Activated T-cell treated with anti-CD3 and anti-CD28 coated beads, Interleukin-2, amount 50 U/mL, for 72 hours (primary cell): Measurements from ENCODE around the gene IFNE. TPM values are rescaled to one million over a fixed set of nuclear protein-coding genes. Genes with fewer than 3 reads are reported as not detected.

Experiments
- ATAC-seq, 2 donors: fragments of 150-1000 bp; cut with Tn5 transposase; replicated peaks in 1 of 2; 2 replicates each; pipeline ENCODE4 v1.10.0; 2021; ENCODE audit warnings: moderate library complexity in 2 of 2, mild to moderate bottlenecking in 1 of 2
- DNase-seq, 2 donors: peaks; one replicate each; pipeline ENCODE4 v3.0.0; 2021 to 2022; ENCODE audit warnings: mixed read lengths in 1 of 2
- H3K27ac Mint-ChIP-seq: one replicate; pipeline ENCODE4 v1.8.0; 2022; ENCODE audit warnings: mild to moderate bottlenecking, moderate library complexity, mixed read lengths
- H3K27me3 Mint-ChIP-seq: one replicate; pipeline ENCODE4 v1.8.0; 2022; ENCODE audit warnings: low read depth, mixed read lengths
- H3K36me3 Mint-ChIP-seq, 2 donors: one replicate each; pipeline ENCODE4 v1.8.0; 2022; ENCODE audit warnings: mixed read lengths in 2 of 2, mild to moderate bottlenecking in 1 of 2; ENCODE audit not compliant: insufficient read depth in 2 of 2
- H3K4me1 Mint-ChIP-seq: one replicate; pipeline ENCODE4 v1.8.0; 2022; ENCODE audit warnings: low read depth, mixed read lengths
- H3K4me3 Mint-ChIP-seq, 2 donors: one replicate each; pipeline ENCODE4 v1.8.0; 2022; ENCODE audit warnings: mild to moderate bottlenecking in 2 of 2, mixed read lengths in 2 of 2, moderate library complexity in 2 of 2
- H3K9me3 Mint-ChIP-seq, 2 donors: one replicate each; pipeline ENCODE4 v1.8.0; 2022; ENCODE audit warnings: mixed read lengths in 2 of 2
- total RNA-seq, 2 donors: library from RNA; stranded (reverse); gene quantifications; one replicate each; pipeline ENCODE4 v1.2.3, GENCODE V29; 2022

Gene IFNE
- not detected for total RNA-seq

GRCh38 chr9:21482213-21482612 lies at the start of gene IFNE:
Gene IFNE, minus strand, starts transcription at chr9:21482313. Its CDS starts 619 bp downstream, at chr9:21481694.
- DNase-seq (no peak), ATAC-seq (no peak)
- peaks cover 0 to 4% of the 10 kb centered on the region in 2 donors for H3K36me3 Mint-ChIP-seq
- peaks cover 6% of the 10 kb centered on the region for H3K4me1 Mint-ChIP-seq
- H3K27me3 Mint-ChIP-seq, result no peaks in the 10 kb centered on the region
- peaks cover 0 to 8% of the 10 kb centered on the region in 2 donors for H3K9me3 Mint-ChIP-seq
- H3K27ac Mint-ChIP-seq, result no peak within 1 kb of the TSS
- H3K4me3 Mint-ChIP-seq, result no peak within 1 kb of the TSS

- Mint-ChIP-seq H3K9me3 (peaks cover 0 to 4% of the 10 kb centered on the region in 2 donors), H3K27ac (no peak overlapping the region)
- no peak for ATAC-seq
These were observed 46.2 kb upstream of the IFNE start for GRCh38 chr9:21528123-21528808.

GRCh38 chr9:21527579-21527978 lies 45.5 kb upstream of the IFNE start:
- DNase-seq (no peak), ATAC-seq (no peak)
- H3K27me3 Mint-ChIP-seq, result no peaks in the 10 kb centered on the region
- no peaks in the 10 kb centered on the region for H3K4me1 Mint-ChIP-seq
- H3K4me3 Mint-ChIP-seq, result no peak overlapping the region
- H3K27ac Mint-ChIP-seq, result no peak overlapping the region
- H3K9me3 Mint-ChIP-seq, result peaks cover 0 to 6% of the 10 kb centered on the region in 2 donors
- no peaks in the 10 kb centered on the region for H3K36me3 Mint-ChIP-seq

More at GRCh38 chr9:21528123-21528808, 46.2 kb upstream of the IFNE start:
- Mint-ChIP-seq H3K4me1 (no peaks in the 10 kb centered on the region), H3K36me3 (no peaks in the 10 kb centered on the region), H3K27me3 (no peaks in the 10 kb centered on the region), H3K4me3 (no peak overlapping the region)
- DNase-seq, result no peak

- Mint-ChIP-seq H3K9me3 (peaks cover 2 to 6% of the 10 kb centered on the region in 2 donors), H3K27me3 (no peaks in the 10 kb centered on the region), H3K4me1 (no peaks in the 10 kb centered on the region), H3K27ac (no peak overlapping the region), H3K4me3 (no peak overlapping the region), H3K36me3 (no peaks in the 10 kb centered on the region)
- ATAC-seq (no peak), DNase-seq (no peak)
These were observed 43.1 kb upstream of the IFNE start for GRCh38 chr9:21525174-21525573.

GRCh38 chr9:21524099-21524830 lies 42.2 kb upstream of the IFNE start:
- Mint-ChIP-seq H3K4me3 (no peak overlapping the region), H3K27ac (no peak overlapping the region), H3K9me3 (peaks cover 2 to 7% of the 10 kb centered on the region in 2 donors), H3K4me1 (no peaks in the 10 kb centered on the region), H3K36me3 (no peaks in the 10 kb centered on the region), H3K27me3 (no peaks in the 10 kb centered on the region)
- ATAC-seq, result no peak
- DNase-seq, result no peak

GRCh38 chr9:21523021-21524014 lies 41.2 kb upstream of the IFNE start:
- Mint-ChIP-seq H3K27ac (no peak overlapping the region), H3K4me1 (no peaks in the 10 kb centered on the region)

GRCh38 chr9:21522348-21522747 lies 40.2 kb upstream of the IFNE start:
- H3K9me3 Mint-ChIP-seq, result peaks cover 2 to 7% of the 10 kb centered on the region in 2 donors
- DNase-seq, result no peak
- no peaks in the 10 kb centered on the region for H3K4me1 Mint-ChIP-seq
- H3K4me3 Mint-ChIP-seq, result no peak overlapping the region
- H3K27me3 Mint-ChIP-seq, result no peaks in the 10 kb centered on the region
- ATAC-seq, result no peak
- no peaks in the 10 kb centered on the region for H3K36me3 Mint-ChIP-seq
- no peak overlapping the region for H3K27ac Mint-ChIP-seq

More at GRCh38 chr9:21523021-21524014, 41.2 kb upstream of the IFNE start:
- H3K36me3 Mint-ChIP-seq, result no peaks in the 10 kb centered on the region
- no peak overlapping the region for H3K4me3 Mint-ChIP-seq
- H3K9me3 Mint-ChIP-seq, result peaks cover 2 to 7% of the 10 kb centered on the region in 2 donors
- no peaks in the 10 kb centered on the region for H3K27me3 Mint-ChIP-seq
- ATAC-seq, result no peak
- no peak for DNase-seq

- Mint-ChIP-seq H3K4me1 (no peaks in the 10 kb centered on the region), H3K27ac (no peak overlapping the region), H3K4me3 (no peak overlapping the region), H3K27me3 (no peaks in the 10 kb centered on the region), H3K36me3 (no peaks in the 10 kb centered on the region), H3K9me3 (peaks cover 2 to 7% of the 10 kb centered on the region in 2 donors)
- ATAC-seq (no peak), DNase-seq (no peak)
These were observed 39.3 kb upstream of the IFNE start for GRCh38 chr9:21521448-21521847.

- ATAC-seq, result no peak
These were observed 38.6 kb upstream of the IFNE start for GRCh38 chr9:21520501-21521228.

GRCh38 chr9:21519855-21520434 lies 37.8 kb upstream of the IFNE start:
- Mint-ChIP-seq H3K4me1 (no peaks in the 10 kb centered on the region), H3K9me3 (peaks cover 2 to 7% of the 10 kb centered on the region in 2 donors), H3K27me3 (no peaks in the 10 kb centered on the region), H3K27ac (no peak overlapping the region), H3K36me3 (no peaks in the 10 kb centered on the region), H3K4me3 (no peak overlapping the region)
- no peak for DNase-seq
- no peak for ATAC-seq

More at GRCh38 chr9:21520501-21521228, 38.6 kb upstream of the IFNE start:
- Mint-ChIP-seq H3K27me3 (no peaks in the 10 kb centered on the region), H3K36me3 (no peaks in the 10 kb centered on the region), H3K27ac (no peak overlapping the region), H3K4me1 (no peaks in the 10 kb centered on the region), H3K9me3 (peaks cover 2 to 7% of the 10 kb centered on the region in 2 donors), H3K4me3 (no peak overlapping the region)
- no peak for DNase-seq

- Mint-ChIP-seq H3K27ac (no peak overlapping the region), H3K36me3 (no peaks in the 10 kb centered on the region), H3K27me3 (no peaks in the 10 kb centered on the region), H3K4me1 (no peaks in the 10 kb centered on the region), H3K4me3 (no peak overlapping the region), H3K9me3 (peaks cover 1 to 2% of the 10 kb centered on the region in 2 donors)
- no peak for ATAC-seq
- no peak for DNase-seq
These were observed 34.7 kb upstream of the IFNE start for GRCh38 chr9:21516796-21517195.

GRCh38 chr9:21513431-21513830 lies 31.3 kb upstream of the IFNE start:
- Mint-ChIP-seq H3K4me1 (no peaks in the 10 kb centered on the region), H3K36me3 (no peaks in the 10 kb centered on the region), H3K4me3 (no peak overlapping the region), H3K9me3 (no peaks in the 10 kb centered on the region), H3K27ac (no peak overlapping the region), H3K27me3 (no peaks in the 10 kb centered on the region)
- DNase-seq (no peak), ATAC-seq (no peak)
